K562 (cell line): ENCODE data around the gene RAG2. TPM values are rescaled to one million over a fixed set of nuclear protein-coding genes. Genes with fewer than 3 reads are reported as not detected.

Experiments used
- ATAC-seq: fragments of 200-7000 bp; cut with Tn5 transposase; 3 replicates; pipeline ENCODE4 v1.9.1; 2020; ENCODE audit warnings: moderate library complexity
- BruUV-seq: library from RNA; stranded (reverse); fragments of 400-500 nt; replicated peaks from 2 replicates; lab custom pipeline; 2021; lab: Mats Ljungman, UMichigan
- CTCF ChIA-PET: fragments of 300-600 bp; formaldehyde crosslinking; extraction: SDS; loops from one replicate; lab custom pipeline; 2021; ENCODE audit warnings: low intra/inter-chr PET ratio; lab: Yijun Ruan, JAX
- POLR2A ChIA-PET: fragments of 300-600, 350-650 bp; sonication (Branson Sonifier 250); formaldehyde crosslinking; extraction: SDS; loops from one replicate; lab custom pipeline; 2021; ENCODE audit warnings: antibody characterized with exemption, inconsistent platforms; lab: Yijun Ruan, JAX
- DNase-seq, 4 experiments: peaks; one replicate each; pipeline versions ENCODE4 v3.0.0 to v3.0.0-alpha.2; 2011 to 2018; ENCODE audit warnings: low spot score in 3 of 4, mixed read lengths in 3 of 4; ENCODE audit errors: extremely low read depth in 1 of 4
- FAIRE-seq: peaks from 2 replicates; lab custom pipeline; 2011; peaks lifted over from hg19 to GRCh38; lab: Jason Lieb, UNC
- H2AFZ ChIP-seq: 2 replicates; pipeline ENCODE4 v1.6.0; 2011; ENCODE audit warnings: low read depth, low read length, control low read depth, inconsistent platforms
- H3K27ac ChIP-seq: fragments of 200-600 bp; 3 replicates; pipeline ENCODE4 v1.8.0; 2011; ENCODE audit warnings: low read depth, mild to moderate bottlenecking, control low read depth, inconsistent platforms, low read length, moderate library complexity, mixed read lengths; ENCODE audit errors: extremely low read depth
- H3K27me3 ChIP-seq, 2 experiments: fragments of 300-600 bp in 1 of 2; 2 replicates in 1 of 2; 3 replicates in 1 of 2; pipeline versions ENCODE4 v1.6.0 to v1.8.0; 2011; ENCODE audit warnings: inconsistent platforms in 2 of 2, low read length in 2 of 2, mild to moderate bottlenecking in 1 of 2, mixed read lengths in 1 of 2, moderate library complexity in 1 of 2; ENCODE audit not compliant: control insufficient read depth in 2 of 2, insufficient read depth in 2 of 2
- H3K36me3 ChIP-seq: fragments of 300-600 bp; 3 replicates; pipeline ENCODE4 v1.8.0; 2011; ENCODE audit warnings: mild to moderate bottlenecking, low read length, inconsistent platforms; ENCODE audit not compliant: control insufficient read depth, insufficient read depth
- H3K4me1 ChIP-seq, 2 experiments: fragments of 200-600 bp in 1 of 2; replicated peaks in 1 of 2; 2 replicates in 1 of 2; 3 replicates in 1 of 2; pipeline versions ENCODE4 v1.5.1 to v1.8.0; 2011; ENCODE audit warnings: inconsistent platforms in 2 of 2, low read length in 2 of 2, mild to moderate bottlenecking in 1 of 2, mixed read lengths in 1 of 2, moderate library complexity in 1 of 2; ENCODE audit not compliant: control insufficient read depth in 2 of 2, insufficient read depth in 2 of 2
- H3K4me2 ChIP-seq: 2 replicates; pipeline ENCODE4 v1.6.1; 2011; ENCODE audit warnings: low read length, control low read depth, inconsistent platforms, mixed read lengths; ENCODE audit not compliant: insufficient read depth
- H3K4me3 ChIP-seq: fragments of 200-600 bp; sonication (generic), shearing (Covaris generic); 2 replicates; pipeline ENCODE4 v1.5.1; 2016; ENCODE audit warnings: control low read depth, inconsistent platforms
- H3K79me2 ChIP-seq: fragments of 200-600 bp; 3 replicates; pipeline ENCODE4 v1.8.0; 2011; ENCODE audit warnings: low read length, inconsistent platforms; ENCODE audit not compliant: control insufficient read depth, insufficient read depth
- H3K9ac ChIP-seq, 2 experiments: 2 replicates each; pipeline versions ENCODE4 v1.6.0 to v1.6.1; 2011; ENCODE audit warnings: low read depth in 2 of 2, low read length in 2 of 2, control low read depth in 1 of 2, inconsistent platforms in 1 of 2, mild to moderate bottlenecking in 1 of 2, mixed read lengths in 1 of 2; ENCODE audit not compliant: insufficient read depth in 1 of 2
- H3K9me1 ChIP-seq: one replicate; pipeline ENCODE4 v1.6.0; 2011; ENCODE audit warnings: inconsistent platforms, mild to moderate bottlenecking, low read length, moderate library complexity; ENCODE audit not compliant: control insufficient read depth, insufficient read depth
- H3K9me3 ChIP-seq: replicated peaks from 2 replicates; pipeline ENCODE4 v1.5.1; 2011; ENCODE audit warnings: low read depth, low read length, inconsistent platforms; ENCODE audit not compliant: control insufficient read depth, insufficient read depth
- H4K20me1 ChIP-seq: replicated peaks from 2 replicates; pipeline ENCODE4 v1.6.1; 2011; ENCODE audit warnings: low read length, inconsistent platforms, mixed read lengths; ENCODE audit not compliant: control insufficient read depth, insufficient read depth
- CREB3 ChIP-seq: fragments of 450-650 bp; conservative IDR thresholded peaks from 2 replicates; pipeline ENCODE4 v1.6.1; 2016; ENCODE audit warnings: missing genetic modification characterization, low read depth, mild to moderate bottlenecking, missing compliant biosample characterization, moderate library complexity
- E2F8 ChIP-seq: fragments of 450-650 bp; IDR thresholded peaks from 2 replicates; pipeline ENCODE4 v1.7.1; 2018; ENCODE audit warnings: mild to moderate bottlenecking, low read depth; ENCODE audit not compliant: partially characterized antibody
- MITF ChIP-seq: IDR thresholded peaks from 2 replicates; pipeline ENCODE4 v1.6.1; 2014; ENCODE audit warnings: antibody characterized with exemption
- MTF1 ChIP-seq: fragments of 250-450 bp; sonication (Bioruptor Pico); IDR thresholded peaks from 2 replicates; pipeline ENCODE4 v1.9.0; 2021; ENCODE audit warnings: moderate library complexity, mild to moderate bottlenecking, inconsistent platforms, borderline replicate concordance
- NCOA4 ChIP-seq: fragments of 450-650 bp; IDR thresholded peaks from 2 replicates; pipeline ENCODE4 v1.6.1; 2018; ENCODE audit warnings: mild to moderate bottlenecking; ENCODE audit not compliant: partially characterized antibody
- NFIC ChIP-seq: fragments of 450-650 bp; IDR thresholded peaks from 2 replicates; pipeline ENCODE4 v1.6.1; 2017; ENCODE audit warnings: mild to moderate bottlenecking, inconsistent platforms
- POLR3G ChIP-seq: IDR thresholded peaks from 2 replicates; pipeline ENCODE4 v1.6.1; 2011; ENCODE audit not compliant: insufficient read length, insufficient replicate concordance; ENCODE audit errors: extremely low read depth
- TFAP4 ChIP-seq: sonication (generic); formaldehyde crosslinking; IDR thresholded peaks from 2 replicates; pipeline ENCODE4 v1.8.0; 2022; ENCODE audit warnings: missing genetic modification reagents, mild to moderate bottlenecking, moderate library complexity, borderline replicate concordance
- U2AF2 ChIP-seq: fragments of 200-400 bp; formaldehyde crosslinking; optimal IDR thresholded peaks from 2 replicates; pipeline ENCODE3; 2017; ENCODE audit warnings: low read depth, mild to moderate bottlenecking, low read length
- ZNF124 ChIP-seq: sonication (generic); formaldehyde crosslinking; IDR thresholded peaks from 2 replicates; pipeline ENCODE4 v1.8.1; 2022; ENCODE audit warnings: missing genetic modification reagents
- WGBS: fragments of 100-300 bp; shearing (Covaris generic); methylation state at CpG from one replicate; pipeline ENCODE4 v1.1.6; 2016; ENCODE audit warnings: low coverage, mixed read lengths; ENCODE audit not compliant: insufficient coverage; ENCODE audit errors: missing lambda C conversion rate; 5-methylcytosine and 5-hydroxymethylcytosine counted together
- in situ Hi-C: fragments of 300-500 bp; cut with MboI; formaldehyde crosslinking; loops from 4 replicates; pipeline ENCODE4 v1.15.0; 2018; ENCODE audit warnings: inconsistent platforms, mixed read lengths
- intact Hi-C: fragments of 100-400 bp; cut with micrococcal nuclease; formaldehyde crosslinking; loops from 2 replicates; pipeline ENCODE4 v1.14.2; 2022
- polyA plus RNA-seq, 8 experiments: library from polyadenylated mRNA; depleted of rRNA in 4 of 8; stranded (reverse) in 5 of 8; unstranded in 3 of 8; fragments of >200 nt; fragmentation: Nextera tagmentation in 2 of 8; fragmentation: Illumina TruSeq in 1 of 8; extraction: Ambion mirVana in 2 of 8; extraction: Trizol in 1 of 8; gene quantifications; 2 replicates each; pipeline versions ENCODE4 v1.2.1 to v1.2.3, GENCODE V29; 2011 to 2014; ENCODE audit warnings: inconsistent platforms in 1 of 8, missing spikeins in 1 of 8
- total RNA-seq, 7 experiments: library from RNA; depleted of rRNA in 6 of 7; stranded (reverse); fragments of >200 nt in 6 of 7; fragmentation: Illumina TruSeq in 2 of 7; extraction: Trizol in 2 of 7; gene quantifications; 2 replicates each; pipeline versions ENCODE4 v1.2.1 to v1.2.3, GENCODE V29; 2011 to 2021; ENCODE audit warnings: low replicate concordance in 1 of 7

The RAG2 gene
- total and polyA plus RNA-seq, 9 of the 15 experiments (the other 6 are each of a cell fraction or from before 2014, with no cell fraction given): 0.06 to 2.7 (median 0.26) TPM; not detected in 3

GRCh38 chr11:36600180-36600579 lies 2.1 kb upstream of the RAG2 start:
- Histone ChIP-seq H3K27ac (no peak overlapping the region), H3K9me3 (no peaks in the 10 kb centered on the region), H3K4me3 (no peak overlapping the region), H4K20me1 (no peaks in the 10 kb centered on the region), H3K36me3 (no peaks in the 10 kb centered on the region), H3K9ac (no peak overlapping the region), H2AFZ (no peak overlapping the region), H3K27me3 (no peaks in the 10 kb centered on the region), H3K9me1 (no peaks in the 10 kb centered on the region), H3K4me2 (no peak overlapping the region), H3K4me1 (no peaks in the 10 kb centered on the region), H3K79me2 (no peaks in the 10 kb centered on the region)
- in situ Hi-C loops (no loop called here), intact Hi-C loops (no loop called here)
- no TSS peak for BruUV-seq
- TF ChIP-seq U2AF2 (no peak), TFAP4 (CRISPR knock-in tag) (no peak), CREB3 (tag) (0 out of 2 replicates have a peak, but pooled peaks have one; percentile 4)
- FAIRE-seq: no peak
- DNase-seq: no peak
- ChIA-PET CTCF (no interaction called here), POLR2A (interaction anchor here (0.7 to 1.0 kb wide), 2 partner anchors 110 to 232 kb away, joined by 3 read pairs; no protein-coding TSS in a partner anchor)
- 7% methylated on average over 7 of the region's 7 CpGs for WGBS
- no peak for ATAC-seq

- Histone ChIP-seq H3K9ac (no peak overlapping the region), H3K4me3 (no peak overlapping the region), H3K9me3 (no peaks in the 10 kb centered on the region), H2AFZ (no peak overlapping the region), H3K79me2 (no peaks in the 10 kb centered on the region), H3K36me3 (no peaks in the 10 kb centered on the region), H3K9me1 (no peaks in the 10 kb centered on the region), H3K27ac (no peak overlapping the region), H3K4me2 (no peak overlapping the region), H3K4me1 (no peaks in the 10 kb centered on the region), H4K20me1 (no peaks in the 10 kb centered on the region), H3K27me3 (no peaks in the 10 kb centered on the region)
- ChIA-PET POLR2A (no interaction called here), CTCF (no interaction called here)
- in situ Hi-C loops (no loop called here), intact Hi-C loops (no loop called here)
- no peak for ATAC-seq
- DNase-seq: no peak
- no peak for FAIRE-seq
- no TSS peak for BruUV-seq
- TF ChIP-seq NCOA4 (no peak), ZNF124 (CRISPR knock-in tag) (no peak), MTF1 (CRISPR knock-in tag) (no peak), E2F8 (no peak), NFIC (no peak), MITF (no peak), POLR3G (no peak)
Observed at GRCh38 chr11:36596880-36597279, 1.2 kb downstream of the RAG2 start.
